HFF-Myc (cell line): ENCODE results near the gene LDLRAD4.

Source experiments
- DNase-seq: peaks from one replicate; pipeline ENCODE4 v3.0.0-alpha.2; 2011; ENCODE audit warnings: low read depth; ENCODE audit errors: extremely low read depth
- H3K4me3 ChIP-seq: replicated peaks from 2 replicates; pipeline ENCODE4 v1.5.1; 2011; ENCODE audit warnings: low read depth, mild to moderate bottlenecking, control low read depth, low read length
- CTCF ChIP-seq: IDR thresholded peaks from 2 replicates; pipeline ENCODE4 v1.5.1; 2012; ENCODE audit warnings: mild to moderate bottlenecking, low read depth, low read length, control low read depth; ENCODE audit errors: missing control alignments

Gene LDLRAD4

GRCh38 chr18:13452871-13453680 is 234.5 kb downstream of the LDLRAD4 start:
- DNase-seq: no peak
- no peak overlapping the region for H3K4me3 ChIP-seq

GRCh38 chr18:13453714-13454113 is 235.2 kb downstream of the LDLRAD4 start:
- no peak for DNase-seq
- TF ChIP-seq CTCF: no peak
- no peak overlapping the region for H3K4me3 ChIP-seq

More at GRCh38 chr18:13452871-13453680, 234.5 kb downstream of the LDLRAD4 start:
- no peak for TF ChIP-seq CTCF

DNA sequence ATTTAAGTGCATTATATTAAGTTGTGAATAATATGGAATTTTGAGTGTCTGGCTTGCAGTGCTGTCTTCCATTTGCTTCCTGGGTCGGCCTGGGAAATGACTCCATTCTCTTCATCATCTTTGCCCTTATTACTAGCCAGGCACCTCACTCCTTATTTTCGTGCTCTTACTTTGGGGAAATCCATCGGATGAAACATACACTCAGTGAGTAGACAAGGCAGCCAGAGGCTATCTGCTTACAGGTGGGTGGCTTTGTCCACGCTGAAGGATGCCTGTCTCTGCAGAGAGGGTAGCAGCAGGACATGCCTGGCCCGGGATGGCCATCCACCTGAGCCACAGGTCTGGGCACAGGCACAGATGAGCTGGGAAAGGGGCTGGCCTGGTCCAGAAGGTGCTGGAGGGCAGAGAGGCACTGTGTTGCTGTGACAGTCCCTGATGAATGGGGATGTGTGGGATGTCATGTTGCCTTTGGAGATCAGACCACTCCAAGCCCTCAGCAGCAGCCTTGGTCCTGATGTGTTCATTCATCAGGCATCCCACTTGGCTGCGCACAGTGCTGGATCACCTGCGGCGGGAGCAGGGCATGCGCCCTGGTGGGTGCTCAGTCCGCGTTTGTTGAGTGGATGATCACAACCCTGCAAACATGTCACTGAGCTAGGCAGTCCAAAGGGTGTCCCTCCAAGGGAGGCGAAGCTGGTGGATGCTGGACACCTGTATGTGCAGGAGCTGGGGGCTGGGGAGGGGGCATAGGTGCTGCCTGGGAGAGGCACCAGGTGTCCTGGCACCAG is 236.0 kb downstream of the LDLRAD4 start:
- H3K4me3 ChIP-seq: no peak overlapping the region
- no peak for DNase-seq
- no peak for TF ChIP-seq CTCF

GRCh38 chr18:13455471-13455870 is 236.9 kb downstream of the LDLRAD4 start:
- H3K4me3 ChIP-seq: no peak overlapping the region
- no peak for DNase-seq
- no peak for TF ChIP-seq CTCF

DNA sequence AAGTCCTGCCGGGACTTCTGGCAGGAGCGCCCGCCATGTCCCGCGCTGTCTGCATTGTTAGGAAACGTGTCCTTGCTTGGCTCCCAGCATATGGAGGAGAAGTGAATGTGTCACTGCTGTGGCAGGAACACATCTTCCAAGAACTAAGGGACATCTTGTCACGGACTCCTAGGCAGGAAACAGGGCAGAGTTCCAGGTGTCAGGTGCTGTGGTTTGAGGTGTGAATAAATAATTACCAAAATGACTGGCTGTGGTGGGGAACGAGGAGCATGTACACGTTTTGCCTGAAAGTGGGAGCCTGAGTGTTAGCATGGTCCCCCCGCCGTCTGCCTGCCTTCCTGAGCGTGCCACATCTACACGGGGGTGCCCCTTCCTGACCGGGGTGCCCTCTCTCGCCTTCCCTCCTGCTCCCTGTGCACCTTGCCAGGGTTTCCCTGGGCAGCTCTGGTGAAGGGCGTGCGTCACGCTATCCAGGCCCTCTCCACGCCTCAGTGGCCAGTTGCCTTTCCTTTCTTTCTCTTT is 237.5 kb downstream of the LDLRAD4 start:
- DNase-seq: no peak
- TF ChIP-seq CTCF: no peak

GRCh38 chr18:13456736-13457271 is 238.2 kb downstream of the LDLRAD4 start:
- TF ChIP-seq CTCF: no peak
- H3K4me3 ChIP-seq: no peak overlapping the region
- no peak for DNase-seq

More for the DNA sequence above, 237.5 kb downstream of the LDLRAD4 start:
- no peak overlapping the region for H3K4me3 ChIP-seq
